Midbrain (tissue), 1 donor: ENCODE measurements around the gene FKBP1B.
"Not testable (repeated sequence)": the region's sequence is repeated elsewhere in the genome, so short reads cannot be mapped to it uniquely, and the experiment has no call there.

Source experiments
- DNase-seq: peaks from one replicate; lab custom pipeline; 2025; lab: John Stamatoyannopoulos, UW

Gene FKBP1B

DNA sequence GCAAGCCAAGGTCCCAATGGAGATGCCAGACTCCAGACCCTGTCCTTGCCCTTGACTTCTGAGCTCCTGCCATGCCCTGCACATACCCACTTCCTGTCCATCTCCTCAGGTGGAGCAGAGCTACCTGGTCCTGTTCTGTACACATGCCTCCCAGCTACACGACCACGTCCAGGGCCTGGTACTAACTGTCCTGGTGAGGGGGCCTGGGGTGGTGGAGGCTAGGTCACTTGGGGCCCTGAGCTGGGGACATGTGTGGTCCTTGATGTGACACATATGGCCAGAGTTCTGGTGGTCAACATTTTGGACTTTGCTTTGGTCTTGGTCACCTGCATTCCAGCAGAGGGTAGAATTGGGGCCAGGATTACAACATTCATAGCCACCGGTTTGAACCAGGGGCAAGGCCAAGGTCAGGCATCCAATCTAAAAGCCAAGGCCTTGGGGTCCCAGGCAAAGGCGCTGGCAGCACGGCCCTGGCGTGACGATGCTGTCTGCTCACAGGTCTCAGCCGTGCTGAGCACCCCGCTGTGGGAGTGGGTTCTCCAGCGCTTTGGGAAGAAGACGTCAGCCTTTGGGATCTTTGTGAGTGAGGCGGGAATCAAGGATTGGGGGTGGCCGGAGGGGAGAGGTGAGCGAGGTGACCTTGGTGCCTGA, 27.1 kb upstream of the FKBP1B start:
- DNase-seq = no peak

DNA sequence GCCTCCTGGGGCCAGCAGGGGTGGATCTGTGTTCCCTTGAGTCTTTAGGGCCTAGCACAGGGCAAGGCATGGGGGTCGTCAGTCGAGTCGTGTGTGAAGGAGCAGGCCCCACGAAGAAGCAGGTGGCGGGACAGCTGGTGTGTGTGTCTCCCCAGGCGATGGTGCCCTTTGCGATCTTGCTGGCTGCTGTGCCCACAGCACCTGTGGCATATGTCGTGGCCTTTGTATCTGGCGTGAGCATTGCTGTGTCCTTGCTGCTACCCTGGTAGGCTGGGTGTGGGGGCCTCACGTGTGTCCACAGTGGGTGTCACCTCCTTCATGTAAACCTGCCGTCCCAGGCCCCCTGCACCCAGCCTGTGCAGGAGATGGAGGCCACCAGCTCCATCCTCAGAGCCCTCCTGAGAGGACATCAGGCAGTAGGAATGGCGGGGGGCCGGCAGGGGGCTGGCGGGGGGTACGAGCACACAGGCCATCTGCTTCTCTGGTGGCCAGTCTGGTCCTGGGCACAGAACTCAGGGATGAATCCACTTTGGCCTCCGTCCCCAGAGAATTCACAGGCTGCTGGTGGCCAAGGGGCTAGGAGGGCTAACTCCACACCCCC, 26.5 kb upstream of the FKBP1B start:
- DNase-seq = no peak

DNA sequence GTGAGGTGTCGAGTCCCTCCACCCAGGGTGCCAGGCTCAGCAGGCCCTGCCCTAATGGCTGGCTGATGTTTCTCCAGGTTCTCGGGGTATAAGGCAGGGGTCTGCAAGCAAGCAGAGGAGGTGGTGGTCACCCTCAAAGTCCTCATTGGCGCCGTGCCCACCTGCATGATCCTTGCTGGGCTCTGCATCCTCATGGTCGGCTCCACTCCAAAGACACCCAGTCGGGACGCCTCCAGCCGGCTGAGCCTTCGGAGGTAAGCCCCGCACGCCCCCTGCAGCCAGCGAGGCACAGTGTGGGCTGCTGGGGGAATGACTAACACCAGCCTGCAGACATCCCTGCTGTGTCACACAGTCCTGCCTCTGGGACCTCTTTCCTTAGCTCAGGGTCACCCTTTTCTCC, 25.5 kb upstream of the FKBP1B start:
- DNase-seq = no peak

DNA sequence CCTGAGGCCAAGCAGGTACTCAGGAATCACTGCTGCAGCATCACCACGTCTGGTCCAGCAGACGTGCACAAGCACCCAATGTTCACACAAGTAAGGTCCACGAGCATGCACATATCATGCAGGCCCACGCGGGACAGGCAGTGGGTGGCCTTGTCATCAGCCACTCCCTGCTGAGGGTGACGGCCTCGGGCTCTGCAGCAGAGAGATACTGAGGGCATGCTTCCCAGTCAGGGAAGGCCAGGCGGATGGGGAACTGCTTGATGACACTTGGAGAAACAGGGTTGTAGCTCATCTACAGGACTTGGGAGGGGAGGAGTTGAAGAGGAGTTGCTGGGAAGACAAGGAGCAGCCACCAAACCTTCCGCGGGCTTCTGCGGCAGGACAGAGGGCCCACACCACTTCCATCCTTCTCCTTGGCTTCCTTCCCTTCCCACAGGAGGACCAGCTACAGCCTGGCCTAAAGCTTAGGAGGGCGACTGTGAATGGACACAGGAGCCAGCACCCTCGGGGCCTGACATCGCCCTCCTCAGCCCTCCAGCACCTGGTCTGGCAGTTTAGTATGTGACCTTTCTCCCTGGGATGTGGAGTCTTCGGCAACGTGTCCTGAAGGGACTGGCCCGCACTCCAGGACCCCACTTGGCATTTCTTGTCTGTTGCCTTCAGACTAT, 24.4 kb upstream of the FKBP1B start:
- DNase-seq = no peak

DNA sequence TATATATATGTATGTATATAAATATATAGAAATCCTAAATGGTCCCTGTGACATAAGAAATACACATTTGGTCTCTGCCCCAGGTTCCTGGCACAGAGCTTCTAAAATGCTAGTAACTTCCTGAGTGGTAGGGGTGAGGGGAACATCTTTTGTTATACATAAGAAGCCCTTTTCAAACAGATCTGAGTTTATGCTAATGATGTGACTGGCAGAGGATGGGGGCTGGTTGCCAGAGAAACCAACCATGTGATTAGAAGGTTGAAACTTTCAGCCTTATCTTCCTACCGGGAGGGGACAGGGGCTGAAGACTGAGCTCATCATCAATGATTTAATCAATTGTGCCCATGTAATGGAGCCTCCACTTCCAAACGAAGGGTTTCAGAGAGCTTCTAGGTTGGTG, 23.3 kb upstream of the FKBP1B start:
- DNase-seq = no peak

DNA sequence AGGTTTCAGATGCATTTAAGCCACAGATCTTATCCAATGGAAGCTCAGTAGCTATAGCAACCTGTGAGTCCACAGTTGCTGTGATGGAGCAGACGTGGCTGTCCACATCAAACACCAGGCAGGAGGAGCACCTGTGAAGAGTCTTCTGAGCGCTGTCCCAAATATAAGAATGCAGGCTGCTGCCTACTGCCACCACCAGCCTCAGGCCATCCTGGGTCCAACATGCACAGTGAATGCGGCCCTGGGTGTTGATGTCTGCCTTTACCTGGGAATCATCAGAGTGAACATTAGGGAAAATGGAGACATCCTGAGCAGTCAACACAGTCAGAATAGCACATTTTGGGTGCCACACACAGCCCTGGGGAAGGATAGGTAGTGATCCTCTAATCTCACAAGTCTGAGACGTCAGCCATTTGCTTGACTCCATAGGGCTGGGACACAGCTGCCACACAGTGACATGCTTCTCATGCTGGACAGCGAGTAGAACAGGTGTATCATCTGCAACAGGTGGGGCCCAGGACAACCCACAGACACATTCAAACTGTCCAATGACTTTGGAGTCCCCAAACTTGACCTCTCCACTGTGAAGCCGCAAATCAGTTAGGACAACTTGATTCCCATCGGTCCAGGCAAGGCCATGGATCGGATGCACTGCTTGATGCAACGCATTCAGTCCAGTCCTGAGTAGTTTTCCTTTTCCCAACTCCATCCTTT, 10.6 kb upstream of the FKBP1B start:
- DNase-seq = no peak

DNA sequence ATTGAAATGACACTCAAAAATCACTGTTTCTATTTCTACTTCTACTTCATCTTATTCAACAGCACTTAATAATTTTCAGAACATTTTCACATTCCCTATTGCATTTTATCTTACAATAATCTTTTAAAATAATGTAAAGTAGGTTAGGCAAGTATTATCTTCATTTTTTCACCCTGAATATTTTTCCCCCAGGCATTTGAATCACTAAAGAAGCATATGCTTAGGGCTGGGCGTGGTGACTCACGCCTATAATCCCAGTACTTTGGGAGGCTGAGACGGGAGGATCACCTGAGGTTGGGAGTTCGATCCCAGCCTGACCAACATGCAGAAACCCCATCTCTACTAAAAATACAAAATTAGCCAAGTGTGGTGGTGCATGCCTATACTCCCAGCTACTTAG, 9.0 kb upstream of the FKBP1B start:
- DNase-seq = no peak

DNA sequence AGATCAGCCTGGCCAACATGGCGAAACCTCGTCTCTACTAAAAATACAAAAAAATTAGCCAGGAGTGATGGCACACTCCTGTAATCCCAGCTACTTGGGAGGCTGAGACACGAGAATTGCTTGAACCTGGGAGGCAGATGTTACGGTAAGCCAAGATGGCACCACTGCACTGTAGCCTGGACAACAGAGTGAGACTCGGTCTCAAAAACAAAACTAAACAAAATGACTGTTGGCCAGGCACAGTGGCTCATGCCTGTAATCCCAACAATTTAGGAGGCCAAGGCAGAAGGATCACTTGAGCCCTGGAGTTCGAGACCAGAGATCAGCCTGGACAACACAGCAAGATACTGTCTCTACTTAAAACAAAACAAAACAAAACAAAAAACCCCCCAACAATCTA, 6.4 kb upstream of the FKBP1B start:
- DNase-seq = not testable (repeated sequence)

DNA sequence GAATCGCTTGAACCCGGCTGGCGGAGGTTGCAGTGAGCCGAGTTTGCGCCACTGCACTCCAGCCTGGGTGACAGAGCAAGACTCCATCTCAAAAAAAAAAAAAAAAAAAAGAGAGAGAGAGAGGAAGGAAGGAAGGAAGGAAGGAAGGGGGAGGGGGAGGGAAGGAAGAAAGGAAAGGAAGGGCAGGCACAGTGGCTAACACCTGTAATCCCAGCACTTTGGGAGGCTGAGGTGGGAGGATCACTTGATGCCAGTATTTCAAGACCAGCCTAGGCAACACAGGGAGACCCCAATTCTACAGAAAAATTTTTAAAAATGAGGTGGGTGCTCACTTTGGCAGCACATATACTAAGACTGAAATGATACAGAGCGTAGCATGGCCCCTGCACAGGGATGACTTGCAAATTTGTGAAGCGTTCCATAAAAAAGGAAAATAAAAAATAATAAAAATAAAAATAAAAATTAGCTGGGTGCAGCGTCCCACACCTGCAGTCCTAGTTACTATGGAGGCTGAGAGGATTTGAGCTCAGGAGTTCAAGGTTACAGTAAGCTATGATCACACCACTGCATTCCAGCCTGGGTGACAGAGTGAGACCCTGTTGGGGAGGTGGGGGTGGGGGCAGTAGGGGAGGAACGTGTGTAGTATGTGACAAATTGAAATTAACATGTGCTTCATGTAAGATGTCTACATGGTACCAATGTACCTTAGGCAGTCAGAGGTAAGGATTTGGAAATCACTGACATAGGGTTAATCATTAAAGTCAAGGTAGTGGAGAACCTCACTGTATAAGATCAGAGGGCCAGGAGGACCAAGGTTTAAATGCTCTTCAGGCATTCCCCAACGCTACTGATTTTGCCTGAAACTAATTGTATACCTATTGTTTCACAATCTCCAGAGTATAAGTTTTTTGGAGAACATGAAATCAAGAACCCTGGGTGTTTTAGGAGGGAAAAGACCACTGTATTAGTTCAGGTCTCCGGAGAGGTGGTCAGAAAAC, 3.7 kb upstream of the FKBP1B start:
- no peak for DNase-seq

DNA sequence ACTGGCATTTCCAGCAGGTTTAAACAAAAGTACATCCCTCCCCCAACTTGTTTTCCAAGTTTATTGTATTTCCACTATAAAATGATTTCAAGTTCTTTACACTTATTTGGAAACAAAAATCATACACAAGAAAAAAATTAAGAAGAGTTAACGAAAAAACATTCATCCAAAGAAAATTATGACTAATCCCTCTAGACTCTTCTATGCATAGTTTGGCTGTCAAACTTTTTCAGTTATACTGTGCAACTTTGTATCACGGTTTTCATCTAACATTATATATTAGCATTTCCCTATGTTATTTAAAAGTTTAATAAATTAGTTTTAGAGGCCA, 3.0 kb upstream of the FKBP1B start:
- DNase-seq = no peak

DNA sequence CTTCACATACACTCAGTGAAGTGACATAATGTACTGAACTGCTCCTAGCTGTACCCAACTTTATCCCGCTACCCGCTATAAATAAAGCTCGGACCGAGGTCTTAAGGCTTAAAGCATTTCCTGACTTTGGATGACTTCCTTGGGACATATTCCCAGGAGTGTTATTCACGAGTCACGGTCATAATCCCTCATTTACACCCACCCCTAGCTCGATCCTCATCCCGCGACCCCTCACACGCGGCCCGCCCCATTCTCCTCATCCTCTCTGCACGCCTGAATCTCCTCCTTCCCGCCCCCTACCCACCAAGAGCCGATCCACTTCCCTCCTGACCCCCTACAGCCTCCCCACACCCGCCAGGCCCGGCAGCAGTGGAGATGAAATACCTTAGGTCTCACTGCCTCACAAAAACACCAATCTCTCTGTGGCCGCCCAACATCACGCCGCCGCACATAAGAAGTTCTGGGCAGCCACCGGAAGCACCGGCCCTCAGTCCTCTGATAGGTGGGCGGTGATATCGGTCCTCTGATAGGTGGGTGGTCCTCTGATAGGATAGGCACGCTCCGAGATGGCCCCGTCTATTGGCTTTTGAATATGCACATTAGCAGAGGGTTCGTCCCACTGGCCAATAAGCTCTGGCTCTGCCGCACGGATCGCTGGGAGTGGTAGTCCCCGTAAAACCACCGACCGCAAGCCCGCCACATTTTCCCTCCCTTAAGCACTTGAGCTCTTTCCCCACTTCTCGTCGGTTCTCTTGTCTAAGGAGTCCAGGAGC, 2.4 kb upstream of the FKBP1B start, which contains the start of gene WDCP:
TSS of gene WDCP (minus strand) at position 462 of the 773 bp plus-strand sequence. CDS start 7,897 bp downstream, outside the sequence.
- peak; percentile 99 for DNase-seq

DNA sequence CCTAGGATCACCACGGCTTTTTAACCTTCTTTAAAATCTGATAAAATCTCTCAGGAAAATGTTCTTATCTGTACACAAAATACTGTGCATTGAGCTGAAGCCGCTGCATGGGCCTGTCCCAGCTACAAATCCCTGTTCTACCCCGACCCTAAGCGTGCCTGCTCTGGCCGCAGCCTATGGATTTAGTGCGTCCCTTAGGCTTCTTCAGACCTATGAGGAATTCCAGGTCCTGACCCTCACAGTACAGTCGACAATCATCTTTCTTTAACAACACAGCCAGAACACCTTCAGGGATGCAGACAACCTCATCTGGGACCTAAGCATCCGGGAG, 1.9 kb upstream of the FKBP1B start:
- DNase-seq = no peak

DNA sequence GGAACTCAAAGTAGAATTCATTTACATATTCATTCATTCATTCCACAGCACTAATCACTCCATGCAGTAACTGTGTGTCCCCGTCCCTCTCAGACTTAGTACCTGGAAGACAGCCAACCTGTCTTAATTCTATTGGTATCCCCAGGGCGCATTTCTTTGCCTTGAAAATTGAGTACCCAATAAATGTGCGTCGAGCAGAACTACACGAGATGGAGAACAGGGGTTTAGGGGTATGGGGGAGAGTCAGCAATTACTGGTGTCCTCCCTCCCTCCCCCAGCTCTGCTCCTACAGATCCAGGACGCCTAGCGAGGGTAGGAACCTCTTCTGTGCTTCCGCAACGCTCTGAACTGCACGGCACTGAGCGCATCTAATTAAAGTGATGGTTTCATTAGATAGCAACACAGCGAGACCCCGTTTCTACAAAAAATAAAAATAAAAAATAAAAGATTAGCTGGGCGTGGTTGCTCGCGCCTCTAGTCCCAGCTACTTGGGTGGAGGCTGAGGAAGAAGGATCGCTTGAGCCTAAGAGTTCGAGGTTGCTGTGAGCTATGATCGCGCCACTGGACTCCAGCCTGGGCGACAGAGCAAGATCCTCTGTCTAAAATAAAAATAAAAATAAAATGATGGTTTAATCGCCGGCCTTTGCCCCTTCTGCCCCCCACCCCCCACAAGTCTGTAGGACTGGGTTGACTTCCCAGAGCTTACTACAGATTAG, 614 bp upstream of the FKBP1B start:
- DNase-seq = no peak

DNA sequence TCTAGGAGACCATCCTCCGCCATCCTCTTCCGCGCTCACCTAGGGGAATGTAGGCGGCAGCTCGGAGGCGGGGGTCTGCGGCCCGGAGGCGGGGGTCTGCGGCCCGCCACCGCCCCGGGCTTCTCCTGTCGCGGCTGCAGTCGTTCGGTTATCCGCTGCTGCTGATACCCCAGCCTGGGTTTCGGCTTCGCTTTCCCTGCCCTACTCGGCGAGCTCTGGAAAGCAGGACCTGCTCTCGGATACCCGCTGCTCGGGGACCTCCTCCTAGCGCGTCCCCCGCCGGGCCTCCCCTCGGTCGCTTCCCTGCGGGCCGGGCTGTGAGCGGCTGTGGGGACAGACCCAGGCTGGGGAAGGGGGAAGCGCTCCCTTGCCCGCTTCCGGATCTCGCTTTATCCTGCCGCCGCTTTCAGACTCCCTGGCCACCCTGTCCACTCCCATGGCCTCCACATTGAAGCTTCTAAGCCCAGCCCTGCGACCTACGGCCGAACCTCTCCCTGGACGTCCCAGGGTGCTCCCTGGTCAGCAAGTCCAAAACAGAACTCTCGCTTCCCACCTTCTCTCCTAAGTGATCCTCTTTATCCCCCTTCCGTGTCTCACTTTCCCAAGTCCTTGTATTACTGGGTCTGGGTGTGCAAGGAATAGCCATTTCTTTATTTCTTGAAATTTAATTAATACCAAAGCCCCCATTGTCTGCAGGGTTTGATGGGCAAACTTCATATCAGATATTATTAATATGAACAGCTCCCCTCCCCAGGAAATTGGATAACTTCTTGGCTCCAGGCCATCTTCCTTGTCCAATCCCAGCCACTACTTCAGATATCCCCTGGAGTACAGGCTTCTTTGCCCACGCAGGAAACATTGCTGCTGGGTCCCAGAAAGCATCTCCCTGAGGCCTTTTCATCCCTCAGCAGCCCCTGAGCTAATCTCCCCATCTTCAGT, 769 bp downstream of the FKBP1B start:
- no peak for DNase-seq

DNA sequence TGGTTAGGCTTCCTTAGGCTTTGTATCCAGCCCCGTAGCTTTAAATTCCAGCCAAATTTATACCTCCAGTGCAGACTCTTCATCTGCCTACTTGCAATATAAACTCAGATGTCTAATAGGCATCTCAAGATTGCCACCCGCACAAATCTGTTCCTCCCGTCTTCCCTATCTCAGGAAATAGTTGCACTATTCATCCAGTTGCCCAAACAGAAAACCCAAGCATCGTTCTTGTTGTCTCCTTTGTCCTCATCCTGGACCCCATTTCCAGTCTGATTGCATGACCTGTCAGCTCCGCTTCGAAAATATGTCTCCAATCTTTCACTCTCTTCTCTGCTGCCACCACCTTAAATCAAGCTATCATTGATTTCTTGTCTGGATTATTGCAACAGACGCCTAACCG, 2.3 kb downstream of the FKBP1B start:
- DNase-seq = no peak

DNA sequence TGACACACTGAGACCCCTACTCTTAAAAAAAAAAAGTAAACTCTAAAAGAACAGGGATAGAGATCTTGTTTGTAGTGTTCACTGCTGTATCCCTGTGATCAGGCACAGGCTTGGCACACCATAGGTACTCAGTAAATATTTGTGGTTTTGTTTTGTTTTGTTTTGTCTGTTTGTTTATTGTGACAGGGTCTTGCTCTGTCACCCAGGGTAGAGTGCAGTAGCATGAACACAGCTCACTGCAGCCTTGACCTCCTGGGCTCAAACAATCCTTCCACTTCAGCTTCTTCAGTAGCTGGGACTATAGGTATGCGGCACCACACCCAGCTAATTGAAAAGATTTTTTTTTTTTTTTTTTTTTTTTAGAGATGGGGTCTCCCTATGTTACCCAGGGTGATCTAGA, 3.4 kb downstream of the FKBP1B start:
- DNase-seq = no peak

DNA sequence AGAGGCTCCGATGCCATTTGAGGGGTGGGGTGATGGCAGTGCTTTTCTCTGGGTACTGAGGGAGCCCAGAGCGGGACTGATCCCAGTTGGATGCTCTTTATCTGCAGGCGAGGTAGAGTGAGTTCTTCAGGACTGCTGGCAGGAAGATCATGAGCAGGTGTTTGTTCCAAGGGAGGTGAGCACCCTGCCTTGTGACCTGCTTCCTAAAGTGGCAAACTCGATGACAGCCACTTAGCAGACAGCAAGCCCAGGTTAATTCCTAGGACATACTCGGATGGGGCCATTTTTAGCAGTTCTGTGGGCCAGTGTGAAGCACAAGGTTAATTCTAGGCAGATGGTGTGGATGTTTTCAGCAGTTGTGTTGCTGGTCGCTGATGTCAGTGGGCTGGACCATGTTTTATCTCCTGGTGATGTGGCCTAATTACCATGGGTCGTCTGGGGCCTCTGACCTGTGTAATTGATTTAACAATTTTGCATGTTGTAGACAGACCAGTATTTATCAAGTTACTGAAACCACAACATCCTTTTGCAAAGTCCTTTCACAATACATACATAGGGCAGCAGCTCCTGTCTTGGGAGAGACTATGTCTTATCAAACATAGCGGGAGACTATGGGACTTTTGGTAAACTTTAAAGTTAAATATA, 4.9 kb downstream of the FKBP1B start:
- DNase-seq = no peak

DNA sequence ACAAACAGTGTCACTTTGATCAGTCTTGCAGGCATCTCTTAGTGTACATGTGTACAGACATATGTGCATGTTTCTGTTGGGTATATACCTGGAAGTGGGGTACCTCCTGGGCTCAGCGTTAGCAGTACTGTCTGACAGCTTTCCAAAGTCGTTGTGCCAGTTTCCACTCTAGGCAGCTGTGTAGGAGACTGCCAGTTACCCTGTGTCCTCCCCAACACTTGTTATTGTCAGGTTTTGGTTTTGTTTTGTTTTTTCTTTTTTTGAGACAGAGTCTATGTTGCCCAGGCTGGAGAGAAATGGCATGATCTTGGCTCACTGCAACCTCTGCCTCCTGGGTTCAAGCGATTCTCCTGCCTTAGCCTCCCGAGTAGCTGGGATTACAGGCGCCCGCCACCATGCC, 6.2 kb downstream of the FKBP1B start:
- DNase-seq = no peak
